GM18507 (cell line): ENCODE data around the gene PRPF8.
"Not testable (repeated sequence)": the region's sequence is repeated elsewhere in the genome, so short reads cannot be mapped to it uniquely, and the experiment has no call there.

Experiments used
- DNase-seq: peaks from one replicate; pipeline ENCODE4 v3.0.0; 2011; ENCODE audit warnings: low read depth; ENCODE audit not compliant: insufficient read length; ENCODE audit errors: extremely low spot score
- FAIRE-seq: peaks from 2 replicates; lab custom pipeline; 2011; peaks lifted over from hg19 to GRCh38; lab: Jason Lieb, UNC

The PRPF8 gene

DNA sequence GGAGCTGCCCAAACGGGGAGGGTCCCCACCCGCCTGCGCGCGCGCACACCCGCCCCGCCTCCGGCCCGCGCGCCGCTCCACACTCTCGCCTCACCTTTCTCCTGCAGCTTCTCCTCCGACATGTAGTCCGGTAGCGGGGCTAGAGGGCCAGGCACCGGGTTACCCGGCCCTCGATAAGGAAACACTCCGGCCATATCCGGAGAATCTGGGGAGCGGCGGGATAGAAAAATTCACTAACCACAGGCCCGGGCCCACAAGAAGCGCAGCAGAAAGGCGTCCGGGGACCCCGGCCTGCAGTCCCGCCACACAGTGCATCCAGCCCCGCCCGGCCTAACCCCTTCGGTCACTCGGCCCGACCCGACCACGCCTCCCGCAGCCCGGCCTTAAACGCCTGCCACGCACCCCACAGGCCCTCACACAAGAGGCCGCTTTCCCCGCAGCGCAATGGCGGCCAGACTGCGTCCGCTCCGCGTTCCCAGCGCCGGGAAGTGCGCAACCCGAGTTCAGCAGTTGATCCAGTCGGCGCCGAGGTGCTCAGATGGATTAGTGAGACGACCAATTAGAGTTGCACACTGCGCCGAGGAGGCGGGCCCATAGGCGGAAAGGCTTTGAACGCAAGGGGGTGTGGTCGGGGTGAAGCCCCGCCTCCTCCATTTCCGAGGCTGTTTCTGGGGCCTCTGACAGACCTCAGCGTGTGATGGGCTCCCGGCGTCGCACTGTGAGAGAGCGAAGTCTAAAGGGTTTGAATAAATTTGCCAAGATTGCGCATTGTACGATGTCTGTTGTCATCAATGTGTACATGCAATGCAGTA, at the start of gene PRPF8:
Gene PRPF8, minus strand, starts transcription at position 490 of the 812 bp plus-strand sequence. Its CDS starts 296 bp downstream, at position 194.
- peak; percentile 99 for FAIRE-seq

DNA sequence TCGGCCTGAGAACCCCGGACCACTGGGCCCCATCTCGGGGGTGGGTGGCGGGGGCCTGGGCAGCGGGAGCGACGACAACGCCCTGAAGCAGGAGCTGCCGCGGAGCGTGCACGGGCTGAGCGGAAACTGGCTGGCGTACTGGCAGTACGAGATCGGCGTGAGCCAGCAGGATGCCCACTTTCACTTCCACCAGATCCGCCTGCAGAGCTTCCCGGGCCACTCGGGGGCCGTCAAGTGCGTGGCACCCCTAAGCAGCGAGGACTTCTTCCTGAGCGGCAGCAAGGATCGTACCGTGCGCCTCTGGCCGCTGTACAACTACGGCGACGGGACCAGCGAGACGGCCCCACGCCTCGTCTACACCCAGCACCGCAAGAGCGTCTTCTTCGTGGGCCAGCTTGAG, 49.1 kb upstream of the PRPF8 start:
- DNase-seq (no peak), FAIRE-seq (no peak)

More for the DNA sequence above, at the start of gene PRPF8:
- DNase-seq = peak; percentile 100

DNA sequence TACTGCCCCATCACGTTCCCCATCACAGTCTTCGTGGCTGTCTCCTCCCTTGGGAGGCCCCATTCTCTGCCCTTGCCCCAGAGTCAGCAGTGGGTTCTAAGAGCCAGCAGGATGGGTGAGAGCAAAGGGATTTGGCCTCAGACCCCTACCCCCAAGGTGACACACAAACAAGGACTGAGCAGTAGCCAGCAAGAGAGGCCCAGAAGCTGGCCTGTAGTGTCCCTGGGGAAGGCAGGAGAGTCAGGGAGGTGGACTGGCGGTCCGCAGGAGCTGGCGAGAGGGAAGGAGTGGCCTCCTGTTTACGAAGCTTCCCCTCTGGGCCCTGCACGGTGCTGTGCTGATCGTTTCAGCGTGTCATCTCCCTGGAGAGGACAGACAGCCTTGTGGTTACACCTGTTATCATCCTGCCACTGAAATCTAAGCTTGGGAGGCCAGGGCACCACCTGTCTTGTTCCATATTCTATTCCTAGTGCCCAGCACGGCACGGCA, 48.2 kb upstream of the PRPF8 start:
- no peak for FAIRE-seq
- no peak for DNase-seq

DNA sequence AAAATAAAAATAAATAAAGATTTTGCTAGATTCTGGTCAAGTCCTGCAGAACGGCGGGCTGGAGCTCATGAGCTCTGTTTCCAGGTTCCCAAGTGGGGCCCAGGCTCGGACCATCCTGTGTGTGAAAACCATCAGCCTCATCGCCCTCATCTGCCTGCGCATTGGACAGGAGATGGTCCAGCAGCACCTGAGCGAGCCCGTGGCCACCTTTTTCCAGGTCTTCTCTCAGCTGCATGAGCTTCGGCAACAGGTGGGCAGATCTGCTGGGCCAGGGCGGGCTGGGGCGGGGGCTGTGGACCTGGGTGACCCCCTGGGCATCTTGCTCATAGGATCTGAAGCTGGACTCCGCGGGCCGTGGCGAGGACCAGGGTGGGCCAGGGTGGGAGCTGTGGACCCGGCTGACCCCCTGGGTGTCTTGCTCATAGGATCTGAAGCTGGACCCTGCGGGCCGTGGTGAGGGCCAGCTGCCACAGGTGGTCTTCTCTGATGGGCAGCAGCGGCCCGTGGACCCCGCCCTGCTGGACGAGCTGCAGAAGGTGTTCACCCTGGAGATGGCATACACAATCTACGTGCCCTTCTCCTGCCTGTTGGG, 47.7 kb upstream of the PRPF8 start:
- FAIRE-seq = no peak
- DNase-seq = no peak

DNA sequence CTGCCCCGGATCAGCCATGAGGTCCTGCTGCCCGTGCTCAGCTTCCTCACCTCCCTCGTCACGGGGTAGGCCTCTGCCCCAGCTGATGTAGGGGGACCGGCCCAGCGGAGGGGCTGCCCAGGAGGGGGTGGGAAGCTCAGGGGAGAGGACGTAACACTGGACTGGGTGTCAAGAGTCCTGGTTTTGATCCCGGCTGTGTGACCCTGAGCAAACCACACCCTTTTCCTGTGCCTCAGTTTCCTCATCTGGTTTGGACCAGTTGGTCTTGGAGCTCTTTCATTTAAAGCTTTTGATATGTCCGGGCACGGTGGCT, 46.5 kb upstream of the PRPF8 start:
- DNase-seq = no peak
- no peak for FAIRE-seq

DNA sequence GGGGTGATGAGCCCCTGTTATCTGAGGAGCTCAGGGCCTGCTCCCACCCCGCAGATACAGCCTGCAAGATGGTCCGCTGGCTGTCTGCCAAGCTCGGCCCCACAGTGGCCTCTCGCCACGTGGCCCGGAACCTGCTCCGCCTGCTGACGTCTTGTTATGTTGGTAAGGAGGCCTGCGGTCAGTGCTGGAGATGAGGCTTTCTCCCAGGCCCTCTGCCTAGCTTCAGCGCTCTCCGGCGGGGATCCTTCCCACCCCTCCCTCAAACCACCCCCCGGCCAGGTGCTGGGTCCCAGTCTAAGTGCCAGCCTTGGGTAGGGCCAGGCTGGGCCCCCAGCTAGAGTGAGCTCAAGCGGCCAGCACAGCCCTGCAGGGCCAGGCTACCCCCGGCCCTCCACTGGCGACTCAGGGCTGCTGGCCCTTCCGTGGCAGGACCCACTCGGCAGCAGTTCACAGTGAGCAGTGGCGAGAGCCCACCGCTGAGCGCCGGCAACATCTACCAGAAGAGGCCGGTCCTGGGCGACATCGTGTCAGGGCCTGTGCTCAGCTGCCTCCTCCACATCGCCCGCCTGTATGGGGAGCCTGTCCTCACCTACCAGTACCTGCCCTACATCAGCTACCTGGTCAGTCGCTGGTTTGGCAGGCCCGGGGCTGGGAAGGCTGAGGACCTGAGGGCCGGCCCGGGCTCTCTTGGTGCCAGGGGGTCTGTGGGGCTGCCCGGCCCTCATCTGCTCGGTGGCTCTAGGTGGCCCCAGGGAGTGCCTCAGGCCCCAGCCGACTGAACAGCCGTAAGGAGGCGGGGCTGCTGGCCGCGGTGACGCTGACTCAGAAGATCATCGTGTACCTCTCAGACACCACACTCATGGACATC, 45.9 kb upstream of the PRPF8 start:
- FAIRE-seq (no peak), DNase-seq (no peak)

DNA sequence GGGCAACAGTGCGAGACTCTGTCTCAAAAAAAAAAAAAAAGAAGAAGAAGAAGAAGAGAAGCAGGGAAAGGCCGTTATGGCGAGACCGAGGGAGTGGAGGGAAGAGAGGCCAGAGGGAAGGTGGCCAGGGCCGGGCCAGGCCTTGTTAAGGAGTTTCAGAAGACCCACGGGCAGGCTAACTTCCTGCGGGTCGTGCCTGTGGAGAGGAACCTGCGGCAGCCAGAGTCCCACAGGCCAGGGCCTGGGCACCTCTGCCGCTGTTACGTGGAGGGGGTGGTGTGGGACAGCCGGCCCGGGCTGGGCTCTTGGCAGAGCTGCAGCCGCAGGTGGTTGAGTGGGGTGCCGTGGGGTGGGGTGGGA, 45.3 kb upstream of the PRPF8 start:
- FAIRE-seq = no peak
- DNase-seq = no peak

DNA sequence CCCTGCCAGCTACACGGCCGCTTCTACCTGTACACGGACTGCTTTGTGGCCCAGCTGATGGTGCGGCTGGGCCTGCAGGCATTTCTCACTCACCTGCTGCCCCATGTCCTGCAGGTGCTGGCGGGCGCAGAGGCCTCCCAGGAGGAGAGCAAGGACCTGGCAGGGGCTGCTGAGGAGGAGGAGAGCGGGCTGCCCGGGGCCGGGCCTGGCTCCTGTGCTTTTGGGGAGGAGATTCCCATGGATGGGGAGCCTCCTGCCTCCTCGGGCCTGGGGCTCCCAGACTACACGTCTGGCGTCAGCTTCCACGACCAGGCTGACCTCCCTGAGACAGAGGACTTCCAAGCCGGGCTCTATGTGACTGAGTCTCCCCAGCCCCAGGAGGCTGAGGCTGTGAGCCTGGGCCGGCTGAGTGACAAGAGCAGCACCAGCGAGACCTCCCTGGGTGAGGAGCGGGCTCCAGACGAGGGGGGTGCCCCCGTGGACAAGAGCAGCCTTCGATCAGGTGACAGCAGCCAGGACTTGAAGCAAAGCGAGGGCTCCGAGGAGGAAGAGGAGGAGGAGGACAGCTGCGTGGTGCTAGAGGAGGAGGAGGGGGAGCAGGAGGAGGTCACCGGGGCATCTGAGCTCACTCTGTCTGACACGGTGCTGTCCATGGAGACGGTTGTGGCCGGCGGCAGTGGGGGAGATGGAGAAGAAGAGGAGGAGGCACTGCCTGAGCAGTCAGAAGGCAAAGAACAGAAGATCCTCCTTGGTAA, 43.4 kb upstream of the PRPF8 start:
- no peak for DNase-seq
- no peak for FAIRE-seq

DNA sequence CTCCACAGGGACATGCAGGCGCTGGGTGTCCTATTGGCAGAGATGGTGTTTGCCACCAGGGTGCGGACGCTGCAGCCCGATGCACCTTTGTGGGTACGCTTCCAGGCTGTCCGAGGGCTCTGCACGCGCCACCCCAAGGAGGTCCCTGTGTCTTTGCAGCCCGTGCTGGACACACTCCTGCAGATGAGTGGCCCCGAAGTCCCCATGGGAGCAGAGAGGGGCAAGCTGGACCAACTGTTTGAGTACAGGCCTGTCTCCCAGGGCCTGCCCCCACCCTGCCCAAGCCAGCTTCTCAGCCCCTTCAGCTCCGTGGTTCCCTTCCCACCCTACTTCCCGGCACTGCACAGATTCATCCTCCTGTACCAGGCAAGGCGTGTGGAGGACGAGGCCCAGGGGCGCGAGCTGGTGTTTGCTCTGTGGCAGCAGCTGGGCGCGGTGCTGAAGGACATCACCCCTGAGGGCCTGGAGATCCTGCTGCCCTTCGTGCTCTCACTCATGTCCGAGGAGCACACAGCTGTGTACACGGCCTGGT, 42.7 kb upstream of the PRPF8 start:
- DNase-seq = no peak
- FAIRE-seq = no peak

DNA sequence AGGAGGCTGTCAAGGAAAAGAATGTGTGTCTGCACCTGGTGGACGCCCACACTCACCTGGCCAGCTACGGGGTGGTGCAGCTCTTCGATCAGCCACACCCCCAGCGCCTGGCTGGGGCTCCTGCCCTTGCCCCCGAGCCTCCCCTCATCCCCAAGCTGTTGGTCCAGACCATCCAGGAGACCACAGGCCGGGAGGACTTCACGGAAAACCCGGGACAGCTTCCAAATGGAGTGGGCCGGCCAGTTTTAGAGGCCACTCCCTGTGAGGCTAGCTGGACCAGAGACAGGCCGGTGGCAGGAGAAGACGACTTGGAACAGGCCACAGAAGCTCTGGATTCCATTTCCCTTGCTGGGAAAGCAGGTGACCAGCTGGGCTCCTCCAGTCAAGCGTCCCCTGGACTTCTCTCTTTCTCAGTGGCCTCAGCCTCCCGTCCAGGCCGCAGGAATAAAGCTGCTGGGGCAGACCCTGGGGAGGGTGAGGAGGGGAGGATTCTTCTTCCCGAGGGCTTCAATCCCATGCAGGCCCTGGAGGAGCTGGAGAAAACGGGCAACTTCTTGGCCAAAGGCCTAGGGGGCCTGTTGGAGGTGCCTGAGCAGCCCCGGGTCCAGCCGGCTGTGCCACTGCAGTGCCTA, 42.1 kb upstream of the PRPF8 start:
- DNase-seq (no peak), FAIRE-seq (no peak)

DNA sequence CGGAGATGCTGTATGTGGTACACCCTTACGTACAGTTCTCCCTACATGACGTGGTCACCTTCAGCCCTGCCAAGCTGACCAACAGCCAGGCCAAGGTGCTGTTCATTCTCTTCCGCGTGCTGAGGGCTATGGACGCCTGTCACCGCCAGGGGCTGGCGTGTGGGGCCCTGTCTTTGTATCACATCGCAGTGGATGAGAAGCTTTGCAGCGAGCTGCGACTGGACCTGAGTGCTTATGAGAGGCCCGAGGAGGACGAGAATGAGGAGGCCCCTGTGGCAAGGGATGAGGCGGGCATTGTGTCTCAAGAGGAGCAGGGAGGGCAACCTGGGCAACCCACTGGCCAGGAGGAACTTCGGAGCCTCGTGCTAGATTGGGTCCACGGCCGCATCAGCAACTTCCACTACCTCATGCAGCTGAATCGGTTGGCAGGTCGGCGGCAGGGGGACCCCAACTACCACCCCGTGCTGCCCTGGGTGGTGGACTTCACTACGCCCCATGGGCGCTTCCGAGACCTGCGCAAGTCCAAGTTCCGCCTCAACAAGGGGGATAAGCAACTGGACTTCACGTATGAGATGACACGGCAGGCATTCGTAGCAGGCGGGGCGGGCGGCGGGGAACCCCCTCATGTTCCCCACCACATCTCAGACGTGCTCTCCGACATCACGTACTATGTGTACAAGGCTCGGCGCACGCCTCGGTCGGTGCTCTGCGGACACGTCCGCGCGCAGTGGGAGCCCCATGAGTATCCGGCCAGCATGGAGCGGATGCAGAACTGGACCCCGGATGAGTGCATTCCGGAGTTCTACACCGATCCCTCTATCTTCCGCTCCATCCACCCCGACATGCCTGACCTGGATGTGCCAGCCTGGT, 41.2 kb upstream of the PRPF8 start:
- DNase-seq = no peak
- FAIRE-seq = no peak

DNA sequence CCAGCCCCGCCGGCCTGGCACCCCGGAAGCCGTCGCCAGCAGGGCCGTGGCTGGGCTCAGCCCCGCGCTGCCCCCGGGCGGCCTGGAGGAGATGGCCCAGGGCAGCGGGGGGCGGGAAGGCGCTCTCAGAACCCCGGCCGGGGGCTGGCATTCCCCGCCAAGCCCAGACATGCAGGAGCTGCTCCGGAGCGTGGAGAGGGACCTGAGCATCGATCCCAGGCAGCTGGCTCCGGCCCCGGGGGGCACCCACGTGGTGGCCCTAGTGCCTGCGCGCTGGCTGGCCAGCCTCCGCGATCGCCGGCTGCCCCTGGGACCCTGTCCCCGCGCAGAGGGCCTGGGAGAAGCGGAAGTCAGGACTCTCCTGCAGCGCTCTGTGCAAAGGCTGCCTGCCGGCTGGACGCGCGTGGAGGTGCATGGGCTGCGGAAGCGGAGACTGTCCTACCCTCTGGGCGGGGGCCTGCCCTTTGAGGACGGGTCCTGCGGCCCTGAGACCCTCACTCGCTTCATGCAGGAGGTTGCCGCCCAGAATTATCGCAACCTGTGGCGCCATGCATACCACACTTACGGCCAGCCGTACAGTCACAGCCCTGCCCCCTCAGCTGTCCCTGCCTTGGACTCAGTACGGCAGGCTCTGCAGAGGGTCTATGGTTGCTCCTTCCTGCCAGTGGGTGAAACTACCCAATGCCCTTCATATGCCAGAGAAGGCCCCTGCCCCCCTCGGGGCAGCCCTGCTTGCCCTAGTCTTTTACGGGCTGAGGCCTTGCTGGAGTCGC, 40.4 kb upstream of the PRPF8 start:
- DNase-seq (no peak), FAIRE-seq (no peak)

DNA sequence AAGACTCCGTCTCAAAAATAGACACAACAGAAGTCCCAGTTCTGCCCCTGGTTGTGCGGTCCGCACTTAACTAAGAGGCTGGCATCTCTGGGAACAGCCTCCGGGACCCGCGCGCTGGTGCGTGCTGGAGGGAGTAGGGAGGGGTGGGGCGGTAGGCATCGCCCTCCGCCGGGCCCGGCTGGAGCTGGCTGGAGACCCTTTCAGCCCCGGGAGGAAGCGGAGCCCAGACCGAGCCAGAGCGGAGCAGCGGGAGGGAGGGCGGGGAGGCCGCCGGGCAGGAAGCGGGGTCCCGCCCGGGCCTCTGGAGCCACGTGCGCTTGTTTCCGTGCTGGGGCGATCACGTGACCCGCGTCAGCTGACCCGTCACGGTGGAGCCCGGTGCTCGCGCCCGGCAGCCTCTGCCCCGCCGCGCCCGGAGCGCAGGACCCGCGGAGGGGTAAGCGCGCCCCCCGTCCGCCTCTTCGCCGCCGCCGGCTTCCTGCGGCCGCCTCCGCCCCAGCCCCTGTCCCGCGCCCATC, 39.7 kb upstream of the PRPF8 start, which contains the start of gene WDR81:
Gene WDR81, plus strand, starts transcription at position 354 of the 518 bp plus-strand sequence. CDS start 256 bp downstream, outside the sequence.
- DNase-seq = peak; percentile 90
- FAIRE-seq = peak; percentile 72

DNA sequence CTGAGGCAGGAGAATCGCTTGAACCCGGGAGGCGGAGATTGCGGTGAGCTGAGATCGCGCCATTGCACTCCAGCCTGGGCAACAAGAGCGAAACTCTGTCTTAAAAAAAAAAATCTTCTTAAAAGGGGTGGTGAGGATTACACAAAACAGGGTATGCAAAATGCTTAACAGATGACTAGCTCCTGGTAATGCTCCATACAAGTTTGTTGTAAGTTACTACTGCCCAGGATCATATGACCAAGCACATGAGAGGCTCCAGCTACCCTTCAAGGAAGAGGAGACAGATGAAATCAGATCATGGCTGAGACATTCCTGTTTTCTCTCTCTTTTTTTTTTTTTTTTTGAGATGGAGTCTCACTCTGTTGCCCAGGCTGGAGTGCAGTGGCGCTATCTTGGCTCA, 37.4 kb upstream of the PRPF8 start:
- not testable (repeated sequence) for DNase-seq
- peak; percentile 50 for FAIRE-seq

DNA sequence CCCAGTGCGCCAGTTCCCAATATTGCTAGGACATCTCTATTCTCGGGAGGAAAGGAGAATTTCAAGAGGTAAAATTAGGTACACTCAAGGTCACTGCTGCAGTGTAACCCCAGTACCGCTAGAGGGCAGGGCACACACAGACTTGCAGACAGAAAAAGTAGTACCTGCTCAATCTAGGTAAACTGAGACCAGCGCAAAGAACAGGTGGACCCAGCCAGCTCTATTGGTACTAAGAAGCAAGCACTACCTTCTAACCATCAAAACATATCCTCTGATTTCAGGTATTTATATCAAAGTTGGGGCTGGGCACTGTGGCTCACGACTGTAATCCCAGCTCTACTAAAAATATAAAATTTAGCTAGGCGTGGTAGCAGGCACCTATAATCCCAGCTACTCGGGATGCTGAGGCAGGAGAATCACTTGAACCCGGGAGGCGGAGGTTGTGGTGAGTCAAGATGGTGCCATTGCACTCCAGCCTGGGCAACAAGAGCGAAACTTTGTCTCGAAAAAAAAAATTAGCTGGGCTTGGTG, 36.3 kb upstream of the PRPF8 start:
- FAIRE-seq (peak; percentile 81), DNase-seq (no peak)

DNA sequence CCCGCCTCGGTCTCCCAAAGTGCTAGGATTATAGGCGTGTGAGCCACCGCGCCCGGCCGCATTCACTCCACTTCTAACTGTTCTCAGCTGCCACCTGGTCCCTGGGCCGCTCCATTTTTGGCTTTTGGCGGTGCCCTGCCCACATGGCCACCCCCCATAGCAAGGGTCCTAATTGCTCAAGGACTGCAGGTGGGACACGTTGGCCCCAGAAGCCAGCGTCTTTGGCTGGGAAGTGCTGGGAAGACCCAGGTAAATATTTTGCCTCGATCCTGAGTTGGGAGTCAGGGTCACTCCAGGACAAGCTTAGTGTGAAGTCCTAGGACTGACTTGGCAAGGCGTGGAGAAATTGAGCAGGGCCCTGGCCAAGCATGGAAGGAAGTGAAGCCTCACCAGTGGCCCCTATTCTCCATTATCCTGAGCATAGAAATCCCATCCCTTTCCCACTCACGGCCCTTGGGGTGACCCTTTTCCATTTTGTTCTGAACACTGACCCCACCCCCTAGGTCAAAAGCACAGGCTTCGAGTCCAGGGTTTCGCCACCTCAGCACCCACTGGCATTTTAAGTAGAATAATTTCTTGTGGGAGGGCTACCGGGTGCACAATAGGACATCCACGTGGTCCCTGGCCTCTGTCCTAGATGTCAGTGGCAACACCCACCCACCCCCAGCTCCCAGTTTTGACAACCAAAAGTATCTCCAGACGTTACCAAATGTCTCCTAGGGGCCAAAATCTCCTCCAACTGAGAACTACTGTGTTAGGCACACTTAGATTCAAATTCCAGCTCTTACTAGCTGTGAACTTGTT, 33.9 kb upstream of the PRPF8 start:
- FAIRE-seq = no peak
- DNase-seq = no peak
